Raji (cell line): ENCODE results near the gene HHIPL1.

Source experiments
- POLR2A ChIP-seq: IDR thresholded peaks from 2 replicates; pipeline ENCODE4 v1.6.1; 2011; ENCODE audit warnings: low read depth, low read length, control low read depth; ENCODE audit not compliant: insufficient read depth

The HHIPL1 gene

DNA sequence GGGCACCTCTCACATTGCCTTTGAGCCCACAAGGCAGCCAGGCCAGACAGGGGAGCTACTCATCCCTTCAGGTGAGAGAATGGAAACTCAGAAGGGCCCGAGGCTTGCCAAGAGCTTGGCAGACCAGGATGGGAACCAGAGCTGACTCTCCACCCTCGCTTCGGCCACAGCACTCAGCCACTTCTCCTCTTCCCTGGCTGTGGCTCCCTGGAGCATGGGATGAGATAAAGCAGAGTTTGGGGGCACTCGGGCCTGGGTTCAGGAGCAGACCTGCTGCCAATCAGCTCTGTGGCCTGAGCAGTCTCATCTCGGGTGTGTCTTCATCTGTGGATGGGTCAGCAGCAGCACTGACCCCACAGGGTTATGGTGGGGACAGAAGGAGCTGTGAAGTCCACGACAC lies 20.9 kb upstream of the HHIPL1 start:
- no peak for TF ChIP-seq POLR2A

DNA sequence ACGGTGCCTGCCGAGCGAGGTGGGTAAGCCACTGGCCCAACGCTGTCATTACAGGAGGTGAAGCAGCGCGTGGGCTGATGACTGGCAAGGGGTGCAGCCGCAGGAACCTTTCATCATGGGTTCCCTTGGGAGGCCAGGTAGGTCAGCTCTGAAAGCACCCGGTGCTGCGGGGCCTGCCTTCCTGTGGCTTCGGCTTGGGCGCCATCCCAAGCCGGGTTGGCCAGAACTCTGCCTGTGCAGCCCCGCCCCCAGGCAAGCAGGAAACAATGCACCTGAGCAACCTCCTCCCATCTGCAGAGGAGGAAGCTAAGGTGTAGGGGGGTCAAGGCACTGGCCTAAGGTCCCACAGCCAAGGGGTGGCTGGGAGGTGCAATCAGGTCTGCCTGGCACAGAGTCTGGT lies 20.0 kb upstream of the HHIPL1 start:
- TF ChIP-seq POLR2A = no peak

- TF ChIP-seq POLR2A = no peak
Measured at GRCh38 chr14:99625476-99625875, 19.5 kb upstream of the HHIPL1 start.

GRCh38 chr14:99626041-99626648 lies 18.8 kb upstream of the HHIPL1 start:
- no peak for TF ChIP-seq POLR2A

GRCh38 chr14:99627100-99627499 lies 17.8 kb upstream of the HHIPL1 start:
- no peak for TF ChIP-seq POLR2A

GRCh38 chr14:99627510-99628381 lies 17.2 kb upstream of the HHIPL1 start:
- no peak for TF ChIP-seq POLR2A

- no peak for TF ChIP-seq POLR2A
Measured at GRCh38 chr14:99628887-99629618, 15.9 kb upstream of the HHIPL1 start.

GRCh38 chr14:99630202-99630601 lies 14.7 kb upstream of the HHIPL1 start:
- no peak for TF ChIP-seq POLR2A

DNA sequence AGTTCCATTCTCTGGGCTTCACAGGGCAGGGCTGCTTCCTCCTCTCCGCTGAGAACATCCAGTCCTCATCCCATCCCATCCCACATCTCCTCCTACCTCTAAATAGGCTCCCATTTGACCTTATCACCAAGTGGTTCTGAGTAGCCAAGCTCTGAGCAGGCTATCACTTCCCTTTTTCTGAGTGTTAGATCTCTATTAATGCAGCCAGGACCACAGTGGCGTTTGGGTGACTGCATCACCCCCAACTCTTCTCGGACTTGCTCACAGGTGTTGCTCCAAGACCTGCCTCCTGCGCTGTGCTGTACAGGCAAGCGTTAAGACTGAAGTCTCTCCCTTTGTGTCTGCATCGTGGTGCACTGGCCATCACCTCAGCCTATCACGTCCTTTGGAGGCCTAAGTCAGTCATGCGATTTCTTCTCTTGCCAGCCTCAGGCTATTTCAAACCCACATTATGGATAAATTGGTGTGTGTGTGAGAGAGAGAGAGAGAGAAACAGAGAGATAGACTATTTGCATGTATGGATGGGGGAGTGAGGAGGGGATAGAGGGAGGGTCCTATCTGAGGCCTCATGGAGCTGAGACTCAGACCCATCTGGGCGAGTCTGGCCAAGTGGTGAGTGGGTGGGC lies 12.4 kb upstream of the HHIPL1 start:
- TF ChIP-seq POLR2A = no peak

GRCh38 chr14:99633141-99633540 lies 11.8 kb upstream of the HHIPL1 start:
- no peak for TF ChIP-seq POLR2A

GRCh38 chr14:99633918-99634317 lies 11.0 kb upstream of the HHIPL1 start:
- no peak for TF ChIP-seq POLR2A

DNA sequence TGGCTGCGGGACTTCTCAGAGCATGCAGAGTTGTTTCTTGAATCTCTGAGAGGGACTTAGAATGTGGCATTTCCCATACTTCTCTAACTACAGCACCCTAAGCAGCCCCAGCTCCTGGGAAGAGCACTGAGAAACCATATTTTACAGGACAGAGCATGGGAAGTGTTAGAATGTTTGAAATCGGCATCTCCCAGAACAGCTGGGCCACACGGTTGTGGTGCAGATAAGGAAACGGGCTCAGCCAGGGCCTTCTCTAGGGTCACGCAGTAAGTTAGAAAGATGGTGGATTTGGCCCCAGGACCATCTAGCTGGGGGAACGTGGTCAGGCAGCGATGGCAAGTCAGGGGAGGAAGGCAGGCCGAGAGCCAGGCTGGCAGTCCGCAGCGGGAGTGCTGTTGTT lies 10.5 kb upstream of the HHIPL1 start:
- TF ChIP-seq POLR2A = no peak

- no peak for TF ChIP-seq POLR2A
Measured at GRCh38 chr14:99635116-99635515, 9.8 kb upstream of the HHIPL1 start.

GRCh38 chr14:99636487-99636886 lies 8.4 kb upstream of the HHIPL1 start:
- no peak for TF ChIP-seq POLR2A

DNA sequence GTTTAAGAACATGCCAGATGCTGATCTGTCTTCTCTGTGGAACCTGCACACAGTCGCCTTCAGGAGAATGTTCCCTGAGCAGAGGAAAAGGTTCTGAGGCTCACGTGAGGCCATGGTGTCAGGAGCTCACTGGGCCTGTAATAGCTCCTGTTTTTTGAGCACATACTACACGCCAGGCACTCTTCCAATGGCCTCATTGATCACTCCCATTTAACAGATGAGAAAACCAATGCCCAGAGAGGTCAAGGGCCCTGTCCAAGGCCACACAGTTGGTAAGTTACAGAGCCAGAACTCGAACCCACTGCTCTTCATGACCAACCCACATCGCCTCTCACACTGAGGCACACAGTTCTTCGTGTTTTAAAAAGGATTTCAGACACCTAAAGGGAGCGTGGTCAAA lies 7.3 kb upstream of the HHIPL1 start:
- TF ChIP-seq POLR2A = no peak
